Measurements from ENCODE around the gene TRDN. TPM values are rescaled to one million over a fixed set of nuclear protein-coding genes. Genes with fewer than 3 reads are reported as not detected.
"Not testable (repeated sequence)": the region's sequence is repeated elsewhere in the genome, so short reads cannot be mapped to it uniquely, and the experiment has no call there.

The TRDN gene
- polyA plus RNA-seq, 4 donors = 2.2 to 4.7 (median 4.0) TPM

DNA sequence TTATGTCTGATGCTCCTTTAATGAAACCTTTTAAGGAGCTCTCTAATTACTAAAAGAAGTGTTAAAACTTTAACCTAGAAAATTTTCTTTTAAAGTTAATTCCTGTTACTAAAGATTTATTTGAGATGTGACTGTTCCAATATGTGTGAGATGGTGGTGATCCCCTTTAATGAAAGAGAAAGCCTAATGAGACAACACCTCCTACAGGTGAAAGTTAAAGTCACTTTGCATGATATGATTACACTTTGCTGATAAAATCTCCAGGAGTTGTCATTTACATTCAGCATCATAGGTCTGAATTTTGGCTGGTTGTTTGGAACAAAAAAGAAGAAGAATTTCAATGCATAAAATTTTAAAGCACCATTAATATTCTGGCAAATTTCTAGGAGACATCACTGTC lies 307.4 kb downstream of the TRDN start:
- no peak for DNase-seq (ENCODE audit: low read depth in 4 of 4, low spot score in 2 of 4)

GRCh38 chr6:123323452-123324329 lies 313.1 kb downstream of the TRDN start:
- DNase-seq (ENCODE audit: low read depth in 4 of 4, low spot score in 2 of 4) = no peak

- DNase-seq (ENCODE audit: low read depth in 4 of 4, low spot score in 2 of 4) = no peak
Observed at GRCh38 chr6:123321020-123321419, 315.7 kb downstream of the TRDN start.

GRCh38 chr6:123316733-123317323 lies 319.9 kb downstream of the TRDN start:
- DNase-seq (ENCODE audit: low read depth in 4 of 4, low spot score in 2 of 4) = no peak

DNA sequence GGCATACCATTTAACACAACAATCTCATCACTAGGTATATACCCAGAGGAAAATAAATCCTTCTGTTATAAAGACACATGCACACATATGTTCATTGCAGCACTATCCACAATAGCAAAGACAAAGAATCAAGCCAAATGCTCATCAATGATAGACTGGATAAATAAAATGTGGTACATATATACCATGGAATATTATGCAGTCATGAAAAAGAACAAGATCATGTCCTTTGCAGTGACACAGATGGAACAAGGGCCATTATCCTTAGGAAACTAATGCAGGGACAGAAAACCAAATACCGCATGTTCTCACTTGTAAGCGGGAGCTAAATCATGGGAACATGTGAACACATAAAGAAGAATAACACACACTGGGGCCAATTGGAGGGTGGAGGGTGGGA lies 322.3 kb downstream of the TRDN start:
- not testable (repeated sequence) for DNase-seq (ENCODE audit: low read depth in 4 of 4, low spot score in 2 of 4)

GRCh38 chr6:123309130-123309529 lies 327.6 kb downstream of the TRDN start:
- DNase-seq (ENCODE audit: low read depth in 4 of 4, low spot score in 2 of 4) = no peak

- DNase-seq (ENCODE audit: low read depth in 4 of 4, low spot score in 2 of 4) = no peak
Observed at GRCh38 chr6:123306334-123306733, 330.4 kb downstream of the TRDN start.

- no peak for DNase-seq (ENCODE audit: low read depth in 4 of 4, low spot score in 2 of 4)
Observed at GRCh38 chr6:123295672-123296071, 341.1 kb downstream of the TRDN start.

DNA sequence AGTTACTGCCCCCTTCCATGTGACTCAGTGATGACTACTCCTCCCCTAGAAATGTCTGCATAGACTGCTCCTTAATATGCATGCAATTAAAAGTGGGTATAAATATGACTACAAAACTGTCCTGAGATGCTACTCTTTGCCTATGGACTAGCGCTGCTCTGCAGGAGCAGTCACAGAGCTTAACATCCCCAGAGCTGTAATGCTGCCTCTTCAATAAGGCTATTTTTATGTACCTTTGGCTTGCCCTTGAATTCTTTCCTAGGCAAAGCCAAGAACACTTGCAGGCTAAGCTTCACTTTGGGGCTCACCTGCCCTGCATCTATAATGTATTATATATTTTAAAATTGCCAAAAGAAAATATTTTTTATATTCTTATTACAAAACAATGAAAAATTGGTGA lies 341.6 kb downstream of the TRDN start:
- no peak for DNase-seq (ENCODE audit: low read depth in 4 of 4, low spot score in 2 of 4)

DNA sequence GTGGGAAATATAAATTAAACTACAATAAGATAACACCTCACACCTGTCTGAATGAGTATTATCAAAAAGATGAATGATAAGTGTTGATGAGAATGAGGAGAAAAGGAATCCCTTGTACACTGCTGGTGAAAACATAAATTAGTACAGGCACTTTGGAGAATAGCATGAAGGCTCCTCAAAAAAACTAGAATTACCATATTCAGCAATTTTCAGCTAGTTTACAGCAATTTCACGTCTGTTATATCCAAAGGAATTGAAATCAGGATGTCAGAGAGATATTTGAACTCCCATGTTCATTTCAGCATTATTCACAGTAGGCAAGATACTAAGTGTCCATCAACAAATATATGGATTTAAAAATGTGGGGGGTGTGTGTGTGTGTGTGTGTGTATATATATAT lies 348.1 kb downstream of the TRDN start:
- no peak for DNase-seq (ENCODE audit: low read depth in 4 of 4, low spot score in 2 of 4)

DNA sequence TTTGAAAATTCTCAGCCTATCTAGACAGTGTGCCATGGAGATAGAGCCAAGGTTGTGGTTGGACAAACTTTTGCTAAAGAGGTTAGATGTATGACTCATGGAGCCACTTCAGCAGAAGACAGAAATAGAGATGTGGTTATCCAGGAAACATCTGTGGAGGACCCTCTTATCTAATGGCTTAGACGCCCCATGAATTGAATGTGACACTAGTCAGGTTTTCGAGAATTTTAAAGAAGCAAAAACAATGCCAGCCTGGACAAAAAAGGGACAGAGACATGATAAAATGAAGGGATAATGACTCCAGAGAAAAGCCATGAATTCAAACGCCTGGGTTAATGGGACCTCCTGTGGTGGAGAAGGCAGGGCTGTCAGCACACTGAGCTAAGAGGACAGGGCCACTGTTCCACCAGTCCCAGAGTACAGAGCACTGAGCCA lies 360.2 kb downstream of the TRDN start:
- DNase-seq (ENCODE audit: low read depth in 4 of 4, low spot score in 2 of 4) = no peak

DNA sequence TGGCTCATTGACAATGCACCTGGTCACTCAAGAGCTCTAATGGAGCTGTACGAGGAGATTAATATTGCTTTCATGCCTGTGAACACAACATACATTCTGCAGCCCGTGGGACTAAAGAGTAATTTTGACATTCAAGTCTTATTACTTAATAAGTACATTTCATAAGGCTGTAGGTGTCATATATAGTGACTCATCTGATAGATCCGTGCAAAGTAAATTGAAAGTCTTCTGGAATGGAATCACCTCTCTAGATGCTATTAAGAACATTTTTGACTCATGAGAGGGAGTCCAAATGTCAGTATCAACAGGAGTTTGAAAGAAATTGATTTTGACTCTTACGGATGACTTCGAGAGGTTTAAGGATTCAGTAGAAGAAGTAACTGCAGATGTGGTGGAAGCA lies 372.8 kb downstream of the TRDN start:
- no peak for DNase-seq (ENCODE audit: low read depth in 4 of 4, low spot score in 2 of 4)

- DNase-seq (ENCODE audit: low read depth in 4 of 4, low spot score in 2 of 4) = no peak
Observed at GRCh38 chr6:123240626-123241025, 396.1 kb downstream of the TRDN start.

- DNase-seq (ENCODE audit: low read depth in 4 of 4, low spot score in 2 of 4) = no peak
Observed at GRCh38 chr6:123233336-123233735, 403.4 kb downstream of the TRDN start.

- DNase-seq (ENCODE audit: low read depth in 4 of 4, low spot score in 2 of 4) = not testable (repeated sequence)
Observed at GRCh38 chr6:123227789-123228188, 409.0 kb downstream of the TRDN start.

DNA sequence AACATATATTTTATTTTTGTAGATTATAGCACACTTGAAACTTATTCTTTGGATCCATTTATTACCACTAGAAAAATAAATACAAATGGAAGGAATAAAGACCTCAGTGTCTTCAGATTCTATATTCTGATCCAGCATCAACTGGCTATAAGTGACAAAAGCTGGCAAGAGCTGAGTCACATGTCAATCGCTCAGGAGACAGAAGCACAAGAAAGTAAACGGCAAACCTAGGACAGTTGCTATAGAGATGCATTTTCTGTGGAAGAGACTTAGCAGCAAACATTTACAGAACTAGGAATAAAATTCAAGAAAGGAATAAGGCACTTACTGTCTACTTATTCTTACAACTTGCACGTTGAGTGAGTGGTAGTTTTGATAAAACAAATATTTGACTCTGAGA lies 410.4 kb downstream of the TRDN start:
- DNase-seq (ENCODE audit: low read depth in 4 of 4, low spot score in 2 of 4) = no peak

GRCh38 chr6:123224077-123224476 lies 412.7 kb downstream of the TRDN start:
- no peak for DNase-seq (ENCODE audit: low read depth in 4 of 4, low spot score in 2 of 4)

DNA sequence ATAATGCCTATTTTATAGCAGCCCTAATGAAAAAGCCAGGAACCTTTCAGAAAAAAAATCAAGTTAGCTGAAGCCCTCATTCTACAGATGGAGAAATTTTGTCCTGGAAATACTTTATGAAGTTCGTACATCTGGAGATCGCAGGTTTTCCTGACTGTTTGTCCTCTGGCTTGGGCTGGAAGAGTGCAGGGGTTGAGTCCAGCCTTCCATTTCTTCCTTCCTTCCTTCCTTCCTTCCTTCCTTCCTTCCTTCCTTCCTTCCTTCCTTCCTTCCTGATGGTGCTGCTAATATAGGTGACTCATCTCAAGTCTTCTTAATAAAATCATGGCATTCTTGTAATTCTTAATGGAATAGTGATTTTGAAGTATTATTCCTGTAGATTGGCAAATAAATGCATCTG lies 413.3 kb downstream of the TRDN start:
- no peak for DNase-seq (ENCODE audit: low read depth in 4 of 4, low spot score in 2 of 4)

- no peak for DNase-seq (ENCODE audit: low read depth in 4 of 4, low spot score in 2 of 4)
Observed at GRCh38 chr6:123215211-123215610, 421.5 kb downstream of the TRDN start.

DNA sequence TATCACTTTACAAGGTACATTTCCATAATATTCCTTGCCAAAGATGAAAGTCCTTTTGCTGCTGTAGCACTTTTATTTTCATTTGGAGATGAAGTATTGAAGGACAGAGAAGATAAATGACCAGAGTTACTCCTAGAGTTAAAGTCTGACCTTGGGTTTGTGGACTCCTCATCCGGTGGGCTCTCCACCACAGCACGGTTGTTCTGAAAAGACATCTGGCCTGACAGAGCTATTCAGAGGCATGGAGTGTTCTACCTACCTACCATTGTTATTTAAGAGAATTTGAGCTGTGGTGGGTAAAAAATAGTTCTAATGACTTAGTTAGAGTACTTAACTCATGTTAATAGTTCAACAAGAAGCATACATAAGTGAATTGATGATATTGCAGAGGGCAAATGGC lies 422.3 kb downstream of the TRDN start:
- DNase-seq (ENCODE audit: low read depth in 4 of 4, low spot score in 2 of 4) = no peak

DNA sequence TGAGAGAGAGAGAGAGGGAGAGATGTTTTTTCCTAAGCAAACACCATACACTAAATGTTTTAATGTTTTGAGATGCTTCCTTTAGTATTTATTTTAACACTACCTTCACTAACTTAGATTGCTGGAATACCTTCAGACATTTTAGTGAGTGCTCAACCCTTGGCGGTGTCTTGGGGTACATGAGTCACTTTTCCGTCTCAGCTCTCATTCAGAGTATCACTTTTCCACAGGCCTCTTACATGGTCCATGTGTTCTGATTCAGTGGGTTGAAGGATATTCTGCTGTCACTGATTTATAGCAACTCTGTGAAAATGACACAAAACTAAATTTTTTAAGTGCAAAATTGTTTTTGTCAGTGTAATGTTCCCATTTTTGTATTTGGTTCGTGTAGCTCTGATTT lies 422.8 kb downstream of the TRDN start:
- no peak for DNase-seq (ENCODE audit: low read depth in 4 of 4, low spot score in 2 of 4)

All from left renal cortex interstitium (tissue), 4 donors.